ENCODE data around the gene IPCEF1. TPM values are rescaled to one million over a fixed set of nuclear protein-coding genes. Genes with fewer than 3 reads are reported as not detected.

IPCEF1 gene
- total RNA-seq, 4 donors from 2014 or later: 0.42 to 9.0 (median 3.1) TPM

GRCh38 chr6:154227862-154228520 is 128.6 kb downstream of the IPCEF1 start:
- Histone ChIP-seq H3K4me1 (no peaks in the 10 kb centered on the region), H3K36me3 (no peaks in the 10 kb centered on the region), H3K27ac (no peak overlapping the region), H3K4me3 (no peak overlapping the region), H3K9me3 (no peaks in the 10 kb centered on the region), H3K27me3 (no peaks in the 10 kb centered on the region)
- TF ChIP-seq POLR2A (IDR thresholded peaks at IDR 0.05): no peak
- no peak for TF ChIP-seq CTCF (IDR thresholded peaks at IDR 0.05)
- TF ChIP-seq EP300 (IDR thresholded peaks at IDR 0.05): no peak
- no peak for TF ChIP-seq POLR2AphosphoS5 (IDR thresholded peaks at IDR 0.05)
- WGBS: 84% methylated on average over 7 of the region's 7 CpGs
- DNase-seq (ENCODE audit: low spot score in 2 of 2): no peak

DNA sequence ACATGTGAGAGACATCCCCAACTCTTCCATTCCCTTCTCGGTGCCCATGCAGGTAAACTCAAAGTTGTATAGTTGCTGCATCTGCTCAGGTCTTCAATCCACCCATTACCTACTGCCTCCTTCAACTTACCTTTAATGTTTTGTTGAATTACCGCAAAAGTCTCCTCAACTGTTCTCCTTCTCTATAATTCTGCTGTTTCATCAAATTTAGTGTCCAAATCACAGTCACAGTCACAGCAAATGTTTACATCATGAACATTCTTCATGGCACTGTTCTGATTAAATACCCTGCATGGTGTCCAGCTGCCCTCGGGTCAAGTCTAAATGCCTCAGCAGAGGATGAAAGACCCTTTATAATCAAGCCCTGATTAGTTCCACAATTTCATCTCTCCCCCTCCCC is 130.1 kb downstream of the IPCEF1 start:
- H3K9me3 ChIP-seq: no peaks in the 10 kb centered on the region
- TF ChIP-seq EP300 (IDR thresholded peaks at IDR 0.05): no peak
- no peak for TF ChIP-seq CTCF (IDR thresholded peaks at IDR 0.05)
- no peak for TF ChIP-seq POLR2AphosphoS5 (IDR thresholded peaks at IDR 0.05)
- TF ChIP-seq POLR2A (IDR thresholded peaks at IDR 0.05): no peak
- WGBS: 88% methylated on average over 3 of the region's 3 CpGs
- H3K4me1 ChIP-seq: no peaks in the 10 kb centered on the region
- H3K36me3 ChIP-seq: no peaks in the 10 kb centered on the region
- no peak overlapping the region for H3K4me3 ChIP-seq
- no peak overlapping the region for H3K27ac ChIP-seq
- DNase-seq (ENCODE audit: low spot score in 2 of 2): no peak
- H3K27me3 ChIP-seq: no peaks in the 10 kb centered on the region

DNA sequence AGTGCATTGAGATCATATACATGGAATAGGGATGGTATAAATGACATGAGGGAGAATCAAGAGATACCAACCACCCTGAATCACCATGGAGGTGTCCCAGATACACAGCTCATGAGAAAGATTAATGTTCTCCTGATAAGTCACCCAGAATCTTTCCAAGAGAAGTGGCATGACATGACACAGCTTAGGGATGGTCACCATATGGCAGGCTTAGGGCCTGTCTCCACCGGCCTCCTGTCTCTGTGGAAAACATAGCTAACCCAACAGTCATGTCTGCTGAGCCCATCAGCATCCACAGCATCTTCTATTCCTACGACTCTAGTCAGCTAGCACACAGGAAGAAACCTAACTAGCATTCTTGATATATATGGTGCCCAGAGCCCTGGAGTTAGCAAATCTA is 133.3 kb downstream of the IPCEF1 start:
- WGBS: 85% methylated on average over 2 of the region's 2 CpGs
- H3K4me3 ChIP-seq: no peak overlapping the region

GRCh38 chr6:154222716-154223115 is 133.9 kb downstream of the IPCEF1 start:
- TF ChIP-seq CTCF (IDR thresholded peaks at IDR 0.05): no peak
- TF ChIP-seq EP300 (IDR thresholded peaks at IDR 0.05): no peak
- no peak for TF ChIP-seq POLR2AphosphoS5 (IDR thresholded peaks at IDR 0.05)
- no peak for TF ChIP-seq POLR2A (IDR thresholded peaks at IDR 0.05)
- WGBS: 74% methylated on average over 6 of the region's 6 CpGs
- no peaks in the 10 kb centered on the region for H3K27me3 ChIP-seq
- no peak overlapping the region for H3K27ac ChIP-seq
- no peak for DNase-seq (ENCODE audit: low spot score in 2 of 2)
- no peaks in the 10 kb centered on the region for H3K9me3 ChIP-seq
- H3K36me3 ChIP-seq: no peaks in the 10 kb centered on the region
- H3K4me1 ChIP-seq: no peaks in the 10 kb centered on the region
- H3K4me3 ChIP-seq: no peak overlapping the region

More for the DNA sequence above, 133.3 kb downstream of the IPCEF1 start:
- Histone ChIP-seq H3K4me1 (no peaks in the 10 kb centered on the region), H3K36me3 (no peaks in the 10 kb centered on the region), H3K9me3 (no peaks in the 10 kb centered on the region), H3K27me3 (no peaks in the 10 kb centered on the region), H3K27ac (no peak overlapping the region)
- no peak for DNase-seq (ENCODE audit: low spot score in 2 of 2)
- TF ChIP-seq EP300 (IDR thresholded peaks at IDR 0.05): no peak
- TF ChIP-seq POLR2A (IDR thresholded peaks at IDR 0.05): no peak
- TF ChIP-seq POLR2AphosphoS5 (IDR thresholded peaks at IDR 0.05): no peak
- TF ChIP-seq CTCF (IDR thresholded peaks at IDR 0.05): no peak

- Histone ChIP-seq H3K36me3 (no peaks in the 10 kb centered on the region), H3K27ac (no peak overlapping the region), H3K9me3 (no peaks in the 10 kb centered on the region), H3K27me3 (no peaks in the 10 kb centered on the region), H3K4me1 (no peaks in the 10 kb centered on the region), H3K4me3 (no peak overlapping the region)
- 85% methylated on average over 6 of the region's 6 CpGs for WGBS
- DNase-seq (ENCODE audit: low spot score in 2 of 2): no peak
- no peak for TF ChIP-seq POLR2AphosphoS5 (IDR thresholded peaks at IDR 0.05)
Observed at GRCh38 chr6:154219250-154219649, 137.4 kb downstream of the IPCEF1 start.

DNA sequence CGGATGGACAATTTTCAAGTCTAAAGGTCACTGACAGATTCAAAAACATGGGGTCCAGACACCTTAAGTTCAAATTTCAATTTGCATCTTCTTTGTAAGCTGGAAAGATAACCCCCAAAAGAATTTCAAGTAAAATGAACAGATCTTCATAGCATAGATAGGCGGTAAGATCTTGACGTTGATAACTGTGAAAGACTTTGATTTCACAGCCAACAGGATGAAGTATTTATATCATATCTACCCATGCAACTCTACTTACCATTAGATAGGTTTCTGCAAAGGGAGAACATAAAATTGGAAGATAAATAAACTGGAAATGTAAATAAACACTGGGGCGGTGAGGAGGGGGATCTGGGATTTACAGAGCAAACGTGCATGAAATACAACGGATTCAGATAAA is 137.8 kb downstream of the IPCEF1 start:
- no peaks in the 10 kb centered on the region for H3K9me3 ChIP-seq
- no peaks in the 10 kb centered on the region for H3K36me3 ChIP-seq
- TF ChIP-seq EP300 (IDR thresholded peaks at IDR 0.05) (no peak), POLR2AphosphoS5 (IDR thresholded peaks at IDR 0.05) (no peak), CTCF (IDR thresholded peaks at IDR 0.05) (no peak), POLR2A (IDR thresholded peaks at IDR 0.05) (no peak)
- DNase-seq (ENCODE audit: low spot score in 2 of 2): no peak
- no peak overlapping the region for H3K4me3 ChIP-seq
- no peaks in the 10 kb centered on the region for H3K4me1 ChIP-seq
- 61% methylated on average over 6 of the region's 6 CpGs for WGBS
- H3K27me3 ChIP-seq: no peaks in the 10 kb centered on the region
- H3K27ac ChIP-seq: no peak overlapping the region

Measured in suprapubic skin (tissue), 4 donors.